SK-N-MC (cell line): Measurements from ENCODE around the gene UTP4.

Experiments used
- EZH2 ChIP-seq: fragments of 200-600 bp; sonication (generic); IDR thresholded peaks from one replicate; pipeline ENCODE4 v1.6.1; 2017; ENCODE audit warnings: antibody characterized with exemption
- FOXP2 ChIP-seq: optimal IDR thresholded peaks from 2 replicates; pipeline ENCODE3; 2011; ENCODE audit warnings: mild to moderate bottlenecking, moderate library complexity; ENCODE audit not compliant: insufficient read depth; ENCODE audit errors: extremely low read length, control extremely low read depth
- POLR2AphosphoS5 ChIP-seq: IDR thresholded peaks from 2 replicates; pipeline ENCODE4 v1.6.1; 2012; ENCODE audit warnings: mild to moderate bottlenecking, low read depth, low read length, borderline replicate concordance

- TF ChIP-seq POLR2AphosphoS5, result no peak
- no peak for TF ChIP-seq EZH2
- TF ChIP-seq FOXP2, result no peak
Measured at GRCh38 chr16:69169051-69169450, 36.6 kb downstream of the UTP4 start.
